ENCODE data around the gene GNG10.

GNG10 gene

DNA sequence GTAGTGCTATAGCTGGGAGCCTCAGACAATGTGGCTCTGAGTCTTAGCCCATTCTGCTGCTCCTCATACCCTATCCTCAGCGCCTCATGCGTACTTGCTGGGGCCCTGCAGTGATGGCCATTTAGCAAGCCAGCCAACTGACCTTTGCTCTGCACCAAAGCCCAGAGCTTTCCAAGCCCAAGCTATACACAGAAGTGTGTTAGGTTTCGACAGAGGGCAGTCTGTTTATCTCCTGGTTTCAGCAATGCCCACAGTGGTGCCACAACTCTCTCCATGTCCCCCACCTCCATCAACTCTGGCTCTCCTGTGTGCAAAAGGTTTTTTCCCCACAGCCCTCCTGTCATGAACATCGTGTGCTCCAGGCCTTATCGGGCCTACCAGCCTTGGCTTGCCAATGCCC is 16.9 kb downstream of the GNG10 start:
- TF ChIP-seq EGR1 (IDR thresholded peaks at IDR 0.05) (no peak), TEAD4 (IDR thresholded peaks at IDR 0.05) (no peak), RAD21 (IDR thresholded peaks at IDR 0.05; ENCODE audit: low read depth) (no peak)

- TF ChIP-seq YY1 (IDR thresholded peaks at IDR 0.05; ENCODE audit: low read depth) (no peak), ZBTB7A (IDR thresholded peaks at IDR 0.05; ENCODE audit: low read depth) (no peak), RAD21 (IDR thresholded peaks at IDR 0.05; ENCODE audit: low read depth) (no peak), NFIC (IDR thresholded peaks at IDR 0.05) (no peak), MAX (IDR thresholded peaks at IDR 0.05) (no peak), EGR1 (IDR thresholded peaks at IDR 0.05) (no peak), EP300 (IDR thresholded peaks at IDR 0.05; ENCODE audit: borderline replicate concordance) (no peak), CREB1 (IDR thresholded peaks at IDR 0.05; ENCODE audit: low read depth) (no peak), TEAD4 (IDR thresholded peaks at IDR 0.05) (no peak), TAF1 (IDR thresholded peaks at IDR 0.05; ENCODE audit: low read depth) (no peak), FOXM1 (IDR thresholded peaks at IDR 0.05; ENCODE audit: borderline replicate concordance, low read depth) (no peak), CEBPB (IDR thresholded peaks at IDR 0.05) (no peak), TCF12 (IDR thresholded peaks at IDR 0.05; ENCODE audit: low read depth) (no peak)
- TF ChIP-seq, protein P1, sequence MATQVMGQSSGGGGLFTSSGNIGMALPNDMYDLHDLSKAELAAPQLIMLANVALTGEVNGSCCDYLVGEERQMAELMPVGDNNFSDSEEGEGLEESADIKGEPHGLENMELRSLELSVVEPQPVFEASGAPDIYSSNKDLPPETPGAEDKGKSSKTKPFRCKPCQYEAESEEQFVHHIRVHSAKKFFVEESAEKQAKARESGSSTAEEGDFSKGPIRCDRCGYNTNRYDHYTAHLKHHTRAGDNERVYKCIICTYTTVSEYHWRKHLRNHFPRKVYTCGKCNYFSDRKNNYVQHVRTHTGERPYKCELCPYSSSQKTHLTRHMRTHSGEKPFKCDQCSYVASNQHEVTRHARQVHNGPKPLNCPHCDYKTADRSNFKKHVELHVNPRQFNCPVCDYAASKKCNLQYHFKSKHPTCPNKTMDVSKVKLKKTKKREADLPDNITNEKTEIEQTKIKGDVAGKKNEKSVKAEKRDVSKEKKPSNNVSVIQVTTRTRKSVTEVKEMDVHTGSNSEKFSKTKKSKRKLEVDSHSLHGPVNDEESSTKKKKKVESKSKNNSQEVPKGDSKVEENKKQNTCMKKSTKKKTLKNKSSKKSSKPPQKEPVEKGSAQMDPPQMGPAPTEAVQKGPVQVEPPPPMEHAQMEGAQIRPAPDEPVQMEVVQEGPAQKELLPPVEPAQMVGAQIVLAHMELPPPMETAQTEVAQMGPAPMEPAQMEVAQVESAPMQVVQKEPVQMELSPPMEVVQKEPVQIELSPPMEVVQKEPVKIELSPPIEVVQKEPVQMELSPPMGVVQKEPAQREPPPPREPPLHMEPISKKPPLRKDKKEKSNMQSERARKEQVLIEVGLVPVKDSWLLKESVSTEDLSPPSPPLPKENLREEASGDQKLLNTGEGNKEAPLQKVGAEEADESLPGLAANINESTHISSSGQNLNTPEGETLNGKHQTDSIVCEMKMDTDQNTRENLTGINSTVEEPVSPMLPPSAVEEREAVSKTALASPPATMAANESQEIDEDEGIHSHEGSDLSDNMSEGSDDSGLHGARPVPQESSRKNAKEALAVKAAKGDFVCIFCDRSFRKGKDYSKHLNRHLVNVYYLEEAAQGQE (IDR thresholded peaks at IDR 0.05; ENCODE audit: low read depth) = no peak
- TF ChIP-seq, protein P2, sequence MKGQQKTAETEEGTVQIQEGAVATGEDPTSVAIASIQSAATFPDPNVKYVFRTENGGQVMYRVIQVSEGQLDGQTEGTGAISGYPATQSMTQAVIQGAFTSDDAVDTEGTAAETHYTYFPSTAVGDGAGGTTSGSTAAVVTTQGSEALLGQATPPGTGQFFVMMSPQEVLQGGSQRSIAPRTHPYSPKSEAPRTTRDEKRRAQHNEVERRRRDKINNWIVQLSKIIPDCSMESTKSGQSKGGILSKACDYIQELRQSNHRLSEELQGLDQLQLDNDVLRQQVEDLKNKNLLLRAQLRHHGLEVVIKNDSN (IDR thresholded peaks at IDR 0.05) = no peak
Measured at GRCh38 chr9:111679199-111679598, 17.8 kb downstream of the GNG10 start.

- TF ChIP-seq NFIC (IDR thresholded peaks at IDR 0.05) (no peak), CREB1 (IDR thresholded peaks at IDR 0.05; ENCODE audit: low read depth) (no peak), EGR1 (IDR thresholded peaks at IDR 0.05) (no peak), TAF1 (IDR thresholded peaks at IDR 0.05; ENCODE audit: low read depth) (no peak), MAX (IDR thresholded peaks at IDR 0.05) (no peak), YY1 (IDR thresholded peaks at IDR 0.05; ENCODE audit: low read depth) (no peak), FOXM1 (IDR thresholded peaks at IDR 0.05; ENCODE audit: borderline replicate concordance, low read depth) (no peak), EP300 (IDR thresholded peaks at IDR 0.05; ENCODE audit: borderline replicate concordance) (no peak), CEBPB (IDR thresholded peaks at IDR 0.05) (no peak), TEAD4 (IDR thresholded peaks at IDR 0.05) (no peak), RAD21 (IDR thresholded peaks at IDR 0.05; ENCODE audit: low read depth) (no peak)
Measured at GRCh38 chr9:111683392-111683791, 22.0 kb downstream of the GNG10 start.

- TF ChIP-seq RAD21 (IDR thresholded peaks at IDR 0.05; ENCODE audit: low read depth) = peak; percentile 70
- TF ChIP-seq, protein P1 (IDR thresholded peaks at IDR 0.05; ENCODE audit: low read depth) = no peak
Measured at GRCh38 chr9:111691672-111692329, 30.4 kb downstream of the GNG10 start.

- TF ChIP-seq TAF1 (IDR thresholded peaks at IDR 0.05; ENCODE audit: low read depth) (no peak), TEAD4 (IDR thresholded peaks at IDR 0.05) (no peak), TCF12 (IDR thresholded peaks at IDR 0.05; ENCODE audit: low read depth) (no peak), FOXM1 (IDR thresholded peaks at IDR 0.05; ENCODE audit: borderline replicate concordance, low read depth) (no peak), RAD21 (IDR thresholded peaks at IDR 0.05; ENCODE audit: low read depth) (no peak), EGR1 (IDR thresholded peaks at IDR 0.05) (no peak), YY1 (IDR thresholded peaks at IDR 0.05; ENCODE audit: low read depth) (no peak), MAX (IDR thresholded peaks at IDR 0.05) (no peak), CEBPB (IDR thresholded peaks at IDR 0.05) (no peak)
- TF ChIP-seq, protein P2 (IDR thresholded peaks at IDR 0.05) = no peak
Measured at GRCh38 chr9:111696796-111697195, 35.4 kb downstream of the GNG10 start.

GRCh38 chr9:111700776-111701175 is 39.4 kb downstream of the GNG10 start:
- TF ChIP-seq TCF12 (IDR thresholded peaks at IDR 0.05; ENCODE audit: low read depth) = no peak
- TF ChIP-seq, protein P2 (IDR thresholded peaks at IDR 0.05) = no peak
- no peak for TF ChIP-seq ZBTB7A (IDR thresholded peaks at IDR 0.05; ENCODE audit: low read depth)
- no peak for TF ChIP-seq NFIC (IDR thresholded peaks at IDR 0.05)
- TF ChIP-seq CREB1 (IDR thresholded peaks at IDR 0.05; ENCODE audit: low read depth) = no peak
- TF ChIP-seq CEBPB (IDR thresholded peaks at IDR 0.05) = no peak
- no peak for TF ChIP-seq EP300 (IDR thresholded peaks at IDR 0.05; ENCODE audit: borderline replicate concordance)
- TF ChIP-seq TAF1 (IDR thresholded peaks at IDR 0.05; ENCODE audit: low read depth) = no peak
- TF ChIP-seq MAX (IDR thresholded peaks at IDR 0.05) = no peak
- no peak for TF ChIP-seq FOXM1 (IDR thresholded peaks at IDR 0.05; ENCODE audit: borderline replicate concordance, low read depth)
- no peak for TF ChIP-seq EGR1 (IDR thresholded peaks at IDR 0.05)
- no peak for TF ChIP-seq TEAD4 (IDR thresholded peaks at IDR 0.05)
- TF ChIP-seq RAD21 (IDR thresholded peaks at IDR 0.05; ENCODE audit: low read depth) = no peak
- TF ChIP-seq YY1 (IDR thresholded peaks at IDR 0.05; ENCODE audit: low read depth) = no peak

Data from Ishikawa (cell line).